ENCODE results near the gene URAD.

The URAD gene

DNA sequence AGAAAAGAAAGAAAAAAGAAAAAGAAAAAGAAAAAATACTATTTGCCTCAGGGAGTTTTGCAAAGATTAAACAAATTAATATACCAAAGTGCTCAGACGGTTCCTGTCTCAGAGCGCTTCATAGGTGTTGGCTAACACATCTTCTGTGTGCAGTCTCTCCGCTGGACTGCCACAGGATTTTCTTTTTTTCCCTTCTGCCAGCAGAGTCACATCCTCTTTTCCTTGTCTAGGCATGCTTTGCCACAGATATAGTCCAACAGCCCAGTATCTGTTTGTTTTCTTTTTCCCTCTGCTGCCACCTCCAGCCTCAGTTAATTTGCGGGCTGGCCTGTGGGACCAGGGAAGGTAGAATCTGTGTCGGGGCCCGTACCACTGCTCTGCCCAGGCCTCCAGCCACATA, 3.4 kb upstream of the URAD start:
- no peak overlapping the region for H3K4me3 ChIP-seq (ENCODE audit: low read depth, low read length)
- TF ChIP-seq, protein P1, sequence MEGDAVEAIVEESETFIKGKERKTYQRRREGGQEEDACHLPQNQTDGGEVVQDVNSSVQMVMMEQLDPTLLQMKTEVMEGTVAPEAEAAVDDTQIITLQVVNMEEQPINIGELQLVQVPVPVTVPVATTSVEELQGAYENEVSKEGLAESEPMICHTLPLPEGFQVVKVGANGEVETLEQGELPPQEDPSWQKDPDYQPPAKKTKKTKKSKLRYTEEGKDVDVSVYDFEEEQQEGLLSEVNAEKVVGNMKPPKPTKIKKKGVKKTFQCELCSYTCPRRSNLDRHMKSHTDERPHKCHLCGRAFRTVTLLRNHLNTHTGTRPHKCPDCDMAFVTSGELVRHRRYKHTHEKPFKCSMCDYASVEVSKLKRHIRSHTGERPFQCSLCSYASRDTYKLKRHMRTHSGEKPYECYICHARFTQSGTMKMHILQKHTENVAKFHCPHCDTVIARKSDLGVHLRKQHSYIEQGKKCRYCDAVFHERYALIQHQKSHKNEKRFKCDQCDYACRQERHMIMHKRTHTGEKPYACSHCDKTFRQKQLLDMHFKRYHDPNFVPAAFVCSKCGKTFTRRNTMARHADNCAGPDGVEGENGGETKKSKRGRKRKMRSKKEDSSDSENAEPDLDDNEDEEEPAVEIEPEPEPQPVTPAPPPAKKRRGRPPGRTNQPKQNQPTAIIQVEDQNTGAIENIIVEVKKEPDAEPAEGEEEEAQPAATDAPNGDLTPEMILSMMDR (IDR thresholded peaks at IDR 0.05; ENCODE audit: low read depth, low read length), result no peak
- H3K27me3 ChIP-seq (ENCODE audit: insufficient read depth, low read depth, severe bottlenecking), result peaks cover 86% of the 10 kb centered on the region
- no peak for DNase-seq
- H3K9me3 ChIP-seq (ENCODE audit: severe bottlenecking), result peaks cover 3% of the 10 kb centered on the region
- no peaks in the 10 kb centered on the region for H3K36me3 ChIP-seq
- H3K27ac ChIP-seq, result no peak overlapping the region

DNA sequence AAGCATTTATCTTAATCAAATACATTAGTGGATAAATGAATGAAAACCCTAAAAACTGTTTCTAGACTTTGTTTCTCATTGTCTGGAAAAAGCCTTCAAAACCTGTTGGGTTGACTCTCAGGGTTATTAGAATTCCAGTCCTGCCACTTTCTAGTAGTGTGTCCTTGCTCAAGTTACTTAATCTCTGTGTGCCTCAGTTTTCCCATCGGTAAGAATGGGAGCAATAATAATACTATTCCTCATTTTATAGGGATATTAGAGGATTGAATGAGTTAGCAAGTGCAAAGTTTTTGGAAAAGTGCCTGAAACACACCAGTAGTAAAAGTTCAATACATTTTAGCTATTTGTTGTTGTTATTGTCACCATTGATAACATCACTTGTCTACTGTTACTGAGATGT, 2.9 kb downstream of the URAD start:
- H3K4me3 ChIP-seq (ENCODE audit: low read depth, low read length), result no peak overlapping the region
- H3K27me3 ChIP-seq (ENCODE audit: insufficient read depth, low read depth, severe bottlenecking), result peaks cover 97% of the 10 kb centered on the region
- no peaks in the 10 kb centered on the region for H3K9me3 ChIP-seq (ENCODE audit: severe bottlenecking)
- TF ChIP-seq, protein P1 (IDR thresholded peaks at IDR 0.05; ENCODE audit: low read depth, low read length), result no peak
- H3K36me3 ChIP-seq, result no peaks in the 10 kb centered on the region
- no peak overlapping the region for H3K27ac ChIP-seq
- no peak for DNase-seq

DNA sequence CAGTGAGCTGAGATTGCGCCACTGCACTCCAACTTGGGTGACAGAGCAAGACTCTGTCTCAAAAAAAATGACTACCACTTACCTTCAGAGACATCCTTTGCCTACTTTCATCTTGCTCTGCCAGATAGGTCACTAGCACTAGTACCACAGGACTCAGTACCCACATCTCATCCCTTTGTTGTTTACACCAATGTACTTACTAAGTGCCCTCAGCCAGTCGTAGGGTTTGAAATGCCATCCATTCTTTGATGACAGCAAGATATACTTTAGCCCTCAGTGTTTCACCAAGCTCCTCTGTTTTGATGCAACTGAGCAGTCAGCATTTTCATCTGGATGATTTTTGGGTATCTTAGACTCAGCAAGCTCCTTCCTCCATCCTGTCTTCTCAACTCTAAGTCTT, 6.1 kb downstream of the URAD start:
- DNase-seq, result no peak
- Histone ChIP-seq H3K4me3 (ENCODE audit: low read depth, low read length) (no peak overlapping the region), H3K36me3 (no peaks in the 10 kb centered on the region), H3K27me3 (ENCODE audit: insufficient read depth, low read depth, severe bottlenecking) (peaks cover 99% of the 10 kb centered on the region), H3K27ac (no peak overlapping the region), H3K9me3 (ENCODE audit: severe bottlenecking) (peaks cover 9% of the 10 kb centered on the region)
- TF ChIP-seq, protein P1 (IDR thresholded peaks at IDR 0.05; ENCODE audit: low read depth, low read length), result no peak

DNA sequence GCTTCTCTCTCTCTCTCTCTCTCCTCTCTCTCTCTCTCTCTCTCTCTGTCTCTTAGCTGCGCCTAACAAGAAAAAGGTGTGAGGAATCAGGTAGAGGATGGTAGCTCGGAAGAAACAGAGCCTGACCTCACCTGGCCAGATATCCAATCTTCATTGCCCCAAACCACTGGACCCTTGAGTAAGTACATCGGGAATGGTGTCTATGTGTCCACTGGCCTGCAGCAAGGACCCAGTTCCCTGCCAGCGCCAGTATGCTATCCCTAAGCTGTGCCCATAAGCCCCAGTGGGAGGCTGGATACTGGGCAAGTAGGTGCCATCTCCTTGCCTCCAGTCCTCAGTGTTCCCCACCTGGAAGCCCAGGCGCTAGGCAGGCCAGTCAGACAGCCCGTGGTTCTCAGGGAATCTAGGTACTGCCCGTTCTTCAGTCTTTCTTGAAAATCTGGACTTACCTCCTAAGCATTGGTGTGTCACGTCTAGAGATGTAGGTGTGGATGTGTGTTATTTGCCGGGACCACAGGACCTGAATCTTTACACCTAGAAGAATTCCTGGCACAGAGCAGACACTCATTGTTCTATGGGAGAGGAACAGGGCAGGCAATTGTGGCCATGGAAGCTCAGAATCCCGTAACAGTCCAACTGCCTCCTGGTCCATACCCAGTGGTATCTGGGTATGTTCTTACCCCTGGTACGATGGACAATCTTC, 7.3 kb downstream of the URAD start:
- Histone ChIP-seq H3K4me3 (ENCODE audit: low read depth, low read length) (no peak overlapping the region), H3K27ac (no peak overlapping the region), H3K36me3 (no peaks in the 10 kb centered on the region), H3K27me3 (ENCODE audit: insufficient read depth, low read depth, severe bottlenecking) (peaks cover 99% of the 10 kb centered on the region), H3K9me3 (ENCODE audit: severe bottlenecking) (peaks cover 12% of the 10 kb centered on the region)
- no peak for DNase-seq
- TF ChIP-seq, protein P1 (IDR thresholded peaks at IDR 0.05; ENCODE audit: low read depth, low read length), result no peak

DNA sequence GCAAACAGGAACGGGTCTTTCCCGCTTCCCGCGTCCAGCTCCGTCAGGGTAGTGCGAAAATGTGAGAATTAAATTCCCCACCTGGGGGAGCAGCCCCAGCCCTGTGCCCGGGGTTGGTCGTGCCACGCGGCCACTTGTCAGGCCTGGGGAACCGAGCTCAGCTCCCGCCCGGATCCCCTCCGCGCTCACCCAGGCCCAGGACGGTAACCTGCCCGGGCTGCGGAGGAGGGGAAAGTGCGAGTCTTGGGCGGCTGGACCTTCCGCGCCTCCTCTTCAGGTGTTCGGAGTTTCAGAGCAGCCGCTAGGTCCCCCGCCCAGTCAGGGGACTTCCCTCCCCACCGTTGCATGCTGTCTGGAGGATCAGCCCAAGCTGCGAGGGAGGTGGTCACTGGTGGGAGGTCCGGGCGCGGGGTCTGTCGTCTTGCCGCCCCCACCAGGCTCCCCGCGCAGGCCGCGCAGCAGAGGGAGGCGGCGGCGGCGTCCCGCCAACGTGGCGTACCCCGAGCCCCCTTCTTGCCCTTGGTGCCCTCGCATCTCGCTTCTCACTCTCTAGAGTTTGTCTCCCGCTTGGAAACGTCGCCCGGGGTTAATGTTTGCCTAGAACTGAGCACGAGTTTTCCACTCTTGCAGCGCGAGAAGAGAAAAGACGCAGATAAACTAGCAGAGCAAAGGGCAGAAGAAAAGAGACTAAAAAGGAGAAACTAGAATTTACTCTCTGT, 8.1 kb downstream of the URAD start:
- no peak for DNase-seq
- H3K27me3 ChIP-seq (ENCODE audit: insufficient read depth, low read depth, severe bottlenecking), result peaks cover 99% of the 10 kb centered on the region
- no peak overlapping the region for H3K27ac ChIP-seq
- peaks cover 12% of the 10 kb centered on the region for H3K9me3 ChIP-seq (ENCODE audit: severe bottlenecking)
- H3K4me3 ChIP-seq (ENCODE audit: low read depth, low read length), result no peak overlapping the region
- TF ChIP-seq, protein P1 (IDR thresholded peaks at IDR 0.05; ENCODE audit: low read depth, low read length), result no peak
- H3K36me3 ChIP-seq, result no peaks in the 10 kb centered on the region
